ENCODE results near the gene PHTF2.

The PHTF2 gene

DNA sequence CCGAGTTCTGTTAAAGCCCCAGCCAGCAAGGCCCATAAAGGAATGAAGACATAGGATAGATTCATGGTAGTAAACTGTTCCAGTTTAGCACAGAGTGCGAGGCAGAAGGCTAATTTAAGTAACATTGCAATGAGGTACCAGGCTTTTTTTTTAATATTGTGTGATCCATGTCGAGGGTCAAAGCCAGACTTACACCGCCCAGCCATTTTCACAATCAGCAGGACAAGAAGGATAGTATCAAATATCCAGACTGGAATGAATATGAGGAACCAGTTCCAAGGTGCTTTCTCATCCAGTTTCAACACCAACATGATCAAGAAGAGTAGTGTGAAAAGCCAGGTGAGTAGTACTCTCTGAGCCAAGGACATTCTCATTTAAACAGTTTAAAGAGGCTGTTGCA, 4.6 kb upstream of the PHTF2 start:
- DNase-seq (ENCODE audit: low read depth), result no peak

DNA sequence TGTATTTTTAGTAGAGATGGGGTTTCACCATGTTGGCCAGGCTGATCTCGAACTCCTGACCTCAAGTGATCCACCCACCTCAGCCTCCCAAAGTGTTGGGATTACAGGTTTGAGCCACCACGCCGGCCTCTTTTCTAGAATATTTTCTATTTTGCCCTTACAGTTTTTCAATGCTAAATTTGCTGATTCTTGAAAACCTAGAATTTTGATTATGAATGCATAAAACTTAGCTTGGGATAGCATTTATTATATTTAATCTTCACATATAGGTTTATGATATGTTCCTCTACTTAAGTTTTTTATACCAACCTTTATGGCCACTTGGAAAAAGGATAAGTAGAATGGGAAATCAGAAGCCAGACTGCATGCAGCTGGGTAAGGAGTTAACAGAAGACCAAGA, 2.5 kb upstream of the PHTF2 start:
- DNase-seq (ENCODE audit: low read depth), result no peak

DNA sequence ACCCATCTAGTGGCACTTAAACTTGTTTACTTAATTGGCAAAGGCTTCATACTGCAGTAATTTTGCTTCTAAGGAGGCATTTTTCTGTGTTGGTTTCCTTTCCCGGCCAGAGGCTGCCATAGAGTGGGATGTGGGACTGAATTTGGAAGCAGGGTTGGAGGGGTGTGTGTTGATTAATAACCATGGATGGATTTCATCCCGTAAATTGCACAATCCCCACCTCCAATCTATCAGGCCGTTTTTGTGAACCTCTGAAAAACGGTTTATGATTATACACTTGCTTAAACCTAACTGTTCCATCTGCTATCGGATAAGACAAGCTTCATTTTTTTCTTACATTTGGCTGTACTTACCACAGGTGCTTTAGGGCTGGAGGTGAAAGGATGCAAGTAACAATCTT, 1.6 kb upstream of the PHTF2 start:
- DNase-seq (ENCODE audit: low read depth), result no peak

DNA sequence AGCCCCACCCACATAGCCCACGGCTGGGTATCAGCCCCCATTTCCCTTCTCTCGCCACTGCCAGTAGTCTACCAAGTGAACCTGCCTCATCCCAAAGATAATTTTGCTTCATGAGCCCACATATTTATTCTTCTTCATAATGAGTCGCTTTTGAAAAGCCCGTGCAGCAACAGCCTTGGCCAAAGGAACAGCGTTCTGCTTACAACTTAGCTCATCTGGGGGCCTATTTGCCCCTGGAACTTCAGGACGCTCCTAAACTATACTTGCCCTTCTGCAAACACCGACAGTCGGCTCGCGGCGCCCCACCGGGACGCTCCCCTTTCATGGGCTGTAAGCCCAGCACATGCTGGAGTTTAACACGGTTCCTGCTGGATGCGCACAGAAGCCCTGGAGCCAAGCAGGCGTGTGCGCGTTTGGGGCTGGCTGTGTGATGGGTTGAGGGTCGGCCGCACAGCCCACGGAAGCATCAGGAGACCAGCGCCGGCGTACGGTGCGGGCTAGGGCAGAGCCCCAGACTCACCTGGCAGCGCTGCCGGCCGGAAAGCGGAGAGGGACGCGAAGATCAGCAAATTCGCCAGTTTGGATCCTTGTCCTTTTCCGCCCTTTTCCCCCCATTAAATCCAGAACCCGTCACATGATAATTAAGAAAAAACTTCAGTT, 709 bp upstream of the PHTF2 start:
- no peak for DNase-seq (ENCODE audit: low read depth)

DNA sequence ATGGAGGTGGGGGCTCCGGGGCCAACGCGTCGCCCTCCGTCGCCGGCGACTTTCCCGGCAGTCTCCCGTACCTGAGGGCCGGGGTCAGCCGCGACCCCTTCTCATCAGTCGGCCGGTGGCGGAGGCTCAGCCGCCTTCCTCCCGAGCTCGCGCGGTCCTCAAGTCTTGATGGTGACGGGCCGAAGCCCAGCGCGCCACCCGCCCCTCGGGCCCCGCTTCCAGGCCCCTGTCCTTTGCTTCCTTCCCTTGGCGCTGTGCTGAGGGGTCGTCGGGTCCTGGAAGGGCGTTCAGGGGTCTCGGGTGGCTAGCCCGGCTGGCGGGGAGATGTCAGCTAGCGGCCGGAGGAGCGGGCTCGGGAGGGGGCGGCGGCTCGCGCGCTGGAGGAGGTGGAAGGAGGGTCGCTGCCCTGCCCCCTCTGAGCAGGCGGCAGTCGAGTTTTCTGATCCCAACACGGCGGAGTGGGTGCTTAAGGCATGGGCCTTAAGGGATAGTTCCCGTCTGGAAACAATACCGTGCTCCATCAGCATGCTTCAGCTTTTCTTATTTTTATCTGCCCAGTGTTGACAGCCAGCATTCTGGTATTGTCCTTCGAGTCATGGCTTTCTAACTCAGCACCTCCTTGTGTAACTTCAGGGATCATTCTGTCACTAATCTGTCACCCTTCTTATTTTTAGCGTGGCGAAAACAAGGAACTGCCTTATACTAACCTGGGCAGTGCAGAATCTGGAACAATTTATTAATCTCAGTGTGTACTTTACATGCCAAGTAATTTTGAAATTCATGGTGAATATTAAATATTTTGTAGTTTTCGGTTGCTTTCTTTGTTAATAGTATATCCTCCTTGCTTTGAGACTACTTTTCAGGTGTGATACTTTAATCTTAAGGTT, 748 bp downstream of the PHTF2 start:
- peak; percentile 9 for DNase-seq (ENCODE audit: low read depth)

DNA sequence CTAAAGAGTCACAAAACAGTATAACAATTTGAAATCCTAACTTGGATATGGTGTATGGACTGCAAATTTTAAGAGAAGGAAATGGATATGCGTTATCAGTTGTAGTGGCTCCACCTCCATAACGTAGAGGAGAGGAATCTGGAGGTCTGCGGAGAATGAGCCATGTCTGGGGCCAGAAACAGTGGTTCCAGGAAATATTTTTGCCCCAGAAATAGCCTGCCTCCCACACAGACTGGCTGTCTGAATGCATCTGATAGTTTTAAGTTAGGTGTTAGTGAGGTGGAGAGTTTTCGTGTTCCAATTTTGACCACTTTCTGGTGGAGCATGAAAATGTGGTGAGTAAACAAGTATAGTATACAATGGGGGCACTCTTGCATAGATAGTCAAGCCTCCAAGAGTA, 1.6 kb downstream of the PHTF2 start:
- DNase-seq (ENCODE audit: low read depth), result no peak

DNA sequence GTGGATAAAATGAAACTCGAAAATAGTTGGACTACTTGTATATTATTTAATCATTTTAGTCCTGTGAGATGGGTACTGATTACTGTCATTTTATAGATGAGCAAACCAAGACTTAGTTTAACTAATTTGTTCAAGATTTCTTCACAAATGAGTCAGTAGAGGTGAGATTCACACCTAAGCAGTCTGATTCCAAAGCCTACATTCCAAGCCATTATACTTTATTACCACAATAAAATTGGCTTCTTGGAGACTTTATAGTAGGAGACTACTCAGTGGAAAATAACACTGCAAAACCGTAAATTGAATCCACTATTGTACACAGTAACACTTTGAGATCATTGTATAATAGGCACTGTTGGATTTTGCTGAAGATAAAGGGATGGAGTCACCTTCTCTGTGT, 2.2 kb downstream of the PHTF2 start:
- no peak for DNase-seq (ENCODE audit: low read depth)

DNA sequence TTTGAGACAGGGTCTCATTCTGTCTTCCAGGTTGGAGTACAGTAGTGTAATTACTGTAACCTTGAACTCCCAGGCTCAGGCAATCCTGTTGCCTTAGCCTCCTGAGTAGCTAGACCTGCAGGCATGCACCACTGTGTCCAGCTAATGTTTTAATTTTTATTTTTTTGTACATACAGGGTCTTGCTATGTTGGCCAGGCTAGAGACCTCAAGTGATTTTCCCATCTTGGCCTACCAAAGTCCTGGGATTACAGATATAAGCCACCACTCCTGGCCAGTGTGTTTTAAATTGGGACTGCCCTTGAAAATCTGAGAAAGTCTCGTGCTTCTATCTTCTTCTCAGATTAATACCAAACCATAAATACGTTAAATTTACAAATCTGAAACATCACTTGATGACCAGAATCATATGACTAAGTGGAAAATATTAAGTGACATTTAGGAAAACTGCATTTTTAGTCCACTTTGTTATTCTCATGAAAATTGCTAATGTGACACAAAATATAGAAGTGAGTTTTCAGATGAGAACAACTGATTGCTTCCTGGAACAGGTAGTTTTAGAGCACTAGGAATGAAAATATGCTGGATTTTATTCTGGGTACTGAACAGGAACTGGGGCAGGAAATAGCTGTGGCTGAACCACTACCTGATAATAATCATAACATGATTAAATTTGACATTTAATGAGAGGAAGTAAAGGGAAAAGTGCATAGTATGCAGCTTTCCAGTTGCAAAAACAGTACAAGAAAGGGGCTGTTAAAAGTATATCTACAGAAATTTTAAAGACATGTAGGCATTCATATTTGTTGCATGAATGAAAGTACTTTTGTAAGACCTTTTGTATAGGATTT, 4.2 kb downstream of the PHTF2 start:
- no peak for DNase-seq (ENCODE audit: low read depth)

DNA sequence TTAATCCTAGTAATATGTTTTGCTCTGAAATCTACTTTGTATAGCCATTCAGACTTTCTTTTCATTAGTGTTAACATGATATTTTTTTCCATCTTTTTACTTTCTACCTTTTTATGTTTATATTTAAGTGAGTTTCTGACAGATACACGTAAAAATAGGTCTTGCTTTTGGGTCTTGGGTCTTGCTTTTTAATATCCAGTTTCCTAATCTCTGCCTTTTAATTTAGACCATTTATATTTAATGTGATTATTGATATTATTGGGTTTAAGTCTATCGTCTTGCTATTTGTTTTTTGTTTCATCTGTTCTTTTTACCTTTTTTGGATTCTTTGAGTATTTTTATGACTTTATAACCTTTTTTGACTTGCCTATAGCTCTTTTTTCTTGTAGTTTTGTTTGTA, 7.9 kb downstream of the PHTF2 start:
- DNase-seq (ENCODE audit: low read depth), result no peak

DNA sequence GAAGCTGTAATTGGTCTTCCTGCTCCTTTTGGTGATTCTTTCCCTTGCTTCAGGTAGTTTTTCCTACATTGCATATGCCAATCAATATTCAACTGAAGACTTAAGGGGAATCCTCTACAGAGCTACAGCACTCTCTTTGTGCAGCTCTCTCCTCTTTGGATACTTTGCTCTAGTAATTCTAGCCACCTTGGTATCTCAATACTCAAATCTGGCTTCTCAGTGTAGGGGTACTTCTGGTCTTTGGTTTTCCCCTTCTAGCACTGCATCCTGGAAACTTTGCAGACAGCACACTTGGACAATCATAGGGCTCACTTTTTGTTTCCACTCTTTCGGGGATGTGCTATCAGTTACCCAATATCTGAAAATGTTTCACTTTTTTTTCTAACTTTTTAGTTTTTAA, 9.9 kb downstream of the PHTF2 start:
- no peak for DNase-seq (ENCODE audit: low read depth)

DNA sequence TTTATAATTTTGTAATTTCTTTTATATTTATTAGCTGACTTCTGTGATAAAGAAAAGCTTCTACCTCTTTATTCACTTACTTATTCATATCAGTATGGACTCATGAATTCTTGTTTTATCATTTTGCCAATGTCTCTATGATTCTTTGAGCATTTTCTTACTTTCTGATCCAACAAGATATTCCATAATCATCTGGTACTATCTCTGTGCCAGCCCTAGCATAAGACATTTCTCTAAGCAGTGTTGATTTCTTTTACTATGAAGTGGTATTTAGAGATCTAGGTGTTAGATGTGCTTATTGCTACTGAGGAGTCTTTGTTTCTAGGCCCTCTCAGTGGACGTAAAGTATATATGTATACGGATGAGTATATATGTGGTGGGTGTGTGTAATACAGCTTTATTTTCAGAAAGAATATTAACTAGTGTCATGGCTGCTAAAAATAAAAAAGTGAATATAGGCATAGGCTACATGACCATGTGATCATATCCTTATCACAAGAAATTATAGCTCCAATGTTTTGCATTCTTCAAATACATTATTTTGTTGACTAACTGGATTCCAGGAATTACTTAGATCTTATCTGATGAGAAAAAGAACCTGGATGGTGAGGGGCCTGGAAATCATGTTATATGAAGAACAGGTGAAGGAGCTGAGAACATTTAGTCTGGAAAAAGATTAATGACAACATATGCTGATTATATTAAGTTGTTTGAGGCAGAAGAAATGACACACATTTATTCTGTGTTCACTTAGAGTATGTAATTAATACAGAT, 13.1 kb downstream of the PHTF2 start:
- no peak for DNase-seq (ENCODE audit: low read depth)

DNA sequence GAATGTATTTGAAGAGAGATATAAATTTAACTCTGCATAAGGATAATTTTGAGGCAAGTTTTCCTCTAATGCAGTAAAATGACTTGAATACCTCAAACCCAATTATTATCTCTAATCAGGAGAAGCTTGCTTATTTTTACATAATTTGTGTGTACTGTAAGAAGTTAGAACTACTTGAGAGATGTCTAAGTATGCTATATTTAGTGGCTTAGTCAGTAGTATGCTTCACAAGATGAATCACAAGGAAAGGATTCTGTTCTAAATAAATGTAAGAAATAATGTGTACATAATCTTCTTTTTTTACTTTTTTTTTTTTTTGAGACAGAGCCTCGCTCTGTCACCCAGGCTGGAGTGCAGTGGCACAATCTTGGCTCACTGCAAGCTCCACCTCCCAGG, 13.7 kb downstream of the PHTF2 start:
- no peak for DNase-seq (ENCODE audit: low read depth)

DNA sequence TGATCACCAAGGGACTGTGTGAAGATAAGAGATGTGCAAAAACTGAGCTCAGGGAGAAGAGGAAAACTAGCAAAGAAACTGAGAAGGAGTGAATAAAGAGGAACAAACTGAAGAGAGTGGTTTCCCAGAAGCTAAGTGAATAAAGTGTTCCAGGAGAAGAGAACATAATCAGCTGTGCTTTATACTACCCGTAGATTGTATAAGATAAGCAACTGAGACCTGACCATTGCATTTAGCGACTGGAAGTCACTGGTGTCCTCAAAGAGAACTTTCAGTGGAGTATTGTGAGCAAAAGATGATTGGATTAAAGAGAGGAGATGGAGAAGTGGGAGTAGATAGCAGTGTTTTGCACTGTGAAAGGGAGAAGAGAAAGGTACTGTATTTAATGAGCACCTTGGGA, 14.6 kb downstream of the PHTF2 start:
- no peak for DNase-seq (ENCODE audit: low read depth)

DNA sequence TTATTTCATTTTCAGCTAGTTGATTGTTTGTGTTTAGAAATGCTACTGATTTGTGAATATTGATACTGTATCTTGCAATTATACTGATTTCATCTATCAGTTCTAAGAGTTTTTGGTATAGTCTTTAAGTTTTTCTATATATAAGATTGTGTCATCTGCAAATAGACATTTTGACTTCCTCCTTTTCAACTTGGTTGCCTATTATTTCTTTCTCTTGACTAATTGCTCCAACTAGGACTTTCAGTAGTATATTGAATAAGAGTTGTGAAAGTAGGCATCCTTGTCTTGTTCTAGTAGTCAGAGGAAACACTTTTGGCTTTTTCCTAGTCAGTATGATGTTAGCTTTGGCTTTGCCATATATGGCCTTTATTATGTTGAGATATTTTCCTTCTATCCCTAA, 20.4 kb downstream of the PHTF2 start:
- no peak for DNase-seq (ENCODE audit: low read depth)

DNA sequence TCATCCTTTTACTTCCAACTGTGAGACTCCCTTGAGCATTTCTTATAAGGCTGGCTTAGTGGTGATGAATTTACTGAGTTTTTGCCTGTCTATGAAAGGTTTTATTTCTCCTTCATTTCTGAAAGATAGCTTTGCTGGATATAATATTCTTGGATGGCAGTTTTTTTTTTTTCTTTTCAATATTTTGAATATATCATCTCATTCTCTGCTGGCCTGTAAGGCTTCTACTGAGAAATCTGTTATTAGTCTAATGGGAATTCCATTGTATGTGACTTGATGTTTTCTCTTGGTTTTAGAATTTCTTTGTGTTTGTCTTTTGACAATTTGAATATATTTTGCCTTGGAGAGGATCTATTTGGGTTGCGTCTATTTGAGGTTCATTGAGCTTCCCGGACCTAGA, 22.4 kb downstream of the PHTF2 start:
- DNase-seq (ENCODE audit: low read depth), result no peak

DNA sequence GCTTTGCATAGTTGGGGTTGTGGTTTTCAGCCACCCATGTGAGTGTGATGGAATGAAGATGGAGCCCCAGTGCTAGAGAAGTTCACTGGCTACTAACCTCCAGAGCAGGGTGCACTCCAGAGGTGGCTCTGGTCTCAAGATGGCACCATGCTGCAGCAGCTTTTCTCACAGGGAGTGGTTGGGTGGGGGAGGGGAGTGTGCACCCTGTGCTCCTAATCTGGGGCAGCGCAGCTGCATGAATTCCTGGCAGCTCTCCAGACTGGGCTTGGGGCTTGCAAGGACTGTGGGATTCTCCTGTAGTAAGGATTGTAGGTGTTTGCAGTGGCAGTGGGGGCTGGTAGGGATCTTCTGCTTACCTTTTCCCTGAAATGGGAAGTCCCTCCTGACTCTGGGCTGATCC, 23.7 kb downstream of the PHTF2 start:
- DNase-seq (ENCODE audit: low read depth), result no peak

DNA sequence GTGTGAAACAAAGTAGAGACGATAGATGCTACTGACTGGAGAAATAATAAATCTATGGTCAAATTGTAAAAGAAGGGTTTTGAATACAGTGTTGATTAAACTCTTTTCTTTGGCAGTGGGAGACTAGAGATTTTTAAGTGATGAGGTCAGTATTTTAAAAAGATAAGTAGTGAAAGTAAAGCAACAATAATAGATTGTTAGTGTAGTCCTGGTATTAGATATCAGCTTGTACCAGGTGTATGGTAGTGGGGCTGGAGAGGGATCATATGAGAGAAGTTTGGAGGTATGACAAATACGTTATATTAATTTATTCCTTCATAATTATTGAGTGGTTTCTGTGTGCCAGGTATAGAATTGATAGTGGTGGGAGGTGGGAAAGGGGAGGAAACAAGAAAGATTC, 25.2 kb downstream of the PHTF2 start:
- no peak for DNase-seq (ENCODE audit: low read depth)

DNA sequence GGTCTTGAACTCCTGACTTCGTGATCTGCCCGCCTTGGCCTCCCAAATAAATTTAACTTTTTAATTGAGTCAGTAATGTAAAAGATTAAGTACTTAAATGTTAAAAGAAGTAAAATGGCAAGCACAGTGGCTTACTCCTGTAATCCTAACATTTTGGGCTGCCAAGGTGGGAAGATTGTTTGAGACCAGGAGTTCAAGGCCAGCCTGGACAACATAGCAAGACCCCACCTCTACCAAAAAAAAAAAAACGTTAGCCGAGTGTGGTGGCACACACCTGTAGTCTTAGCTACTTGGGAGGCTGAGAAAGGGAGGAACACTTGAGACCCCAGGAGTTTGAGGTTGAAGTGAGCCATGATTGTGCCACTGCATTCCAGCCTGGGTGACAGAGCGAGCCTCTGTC, 26.1 kb downstream of the PHTF2 start:
- no peak for DNase-seq (ENCODE audit: low read depth)

DNA sequence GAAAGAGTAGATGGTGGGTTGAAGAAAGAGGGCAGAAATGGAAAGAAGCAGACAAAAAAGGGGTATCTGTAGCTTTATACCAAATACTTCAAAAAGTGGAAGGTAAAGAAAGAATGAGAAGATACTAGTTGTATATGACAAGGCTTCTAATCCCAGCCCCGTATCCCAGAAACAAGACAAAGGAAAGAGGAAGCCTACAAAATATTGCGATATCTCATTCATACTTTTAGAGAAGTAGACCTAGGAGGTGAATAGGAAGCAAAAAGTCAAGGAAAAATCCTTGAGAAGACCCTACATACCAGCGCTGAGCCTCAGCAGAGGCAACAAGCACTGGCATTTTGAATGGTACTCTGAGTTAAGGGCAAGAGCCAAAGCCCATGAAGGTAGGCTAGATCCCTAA, 26.6 kb downstream of the PHTF2 start:
- DNase-seq (ENCODE audit: low read depth), result no peak

DNA sequence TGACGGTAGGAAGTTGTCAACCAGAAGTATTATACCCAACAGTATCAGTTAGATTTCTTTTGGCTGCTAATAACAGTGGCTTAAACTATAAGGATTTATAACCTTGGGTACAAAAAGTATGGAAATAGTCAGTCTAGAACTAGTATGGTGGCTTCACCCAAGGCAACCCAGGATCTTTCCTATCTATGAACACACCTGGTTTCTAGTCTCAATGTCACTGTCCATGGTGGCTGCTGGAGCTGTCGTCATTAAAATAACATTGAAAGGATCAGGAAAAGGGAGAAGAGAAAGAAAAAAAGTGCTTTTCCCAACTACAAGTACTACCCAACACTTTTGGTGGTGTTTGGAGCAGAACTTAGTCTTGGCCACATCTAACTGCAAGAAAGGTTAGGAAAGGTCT, 27.7 kb downstream of the PHTF2 start:
- no peak for DNase-seq (ENCODE audit: low read depth)

DNA sequence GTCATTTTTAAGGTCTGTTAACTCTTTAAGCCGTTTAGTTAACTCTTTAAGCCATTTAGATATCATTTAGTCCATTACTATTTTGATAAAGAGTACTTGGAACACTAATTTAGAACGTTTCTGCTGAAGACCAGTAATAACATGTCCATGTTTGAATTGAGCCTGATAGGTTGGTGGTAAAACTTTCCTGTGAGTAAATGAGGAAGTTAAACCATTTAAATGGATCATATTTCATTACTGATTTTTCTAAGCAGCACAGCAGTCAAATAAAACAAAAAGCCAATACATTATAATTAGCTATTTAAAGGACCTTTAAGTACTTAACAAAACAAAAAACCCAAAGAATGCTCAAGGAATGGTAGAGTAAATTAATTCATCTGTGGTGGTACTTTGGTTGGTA, 29.4 kb downstream of the PHTF2 start:
- no peak for DNase-seq (ENCODE audit: low read depth)

All from activated T-helper 1 cell treated with Interleukin-2 at 50 U/mL for 16 hours (primary cell).